Stromal cell of bone marrow (primary cell): ENCODE results near the gene NOLC1.

Experiments used
- DNase-seq: peaks from one replicate; pipeline ENCODE4 v3.0.0-alpha.2; 2012; ENCODE audit warnings: low read depth

The NOLC1 gene

GRCh38 chr10:102208311-102209035 is 56.3 kb downstream of the NOLC1 start:
- no peak for DNase-seq

GRCh38 chr10:102211615-102212299 is 59.6 kb downstream of the NOLC1 start:
- DNase-seq = no peak
